Skeletal muscle tissue (tissue), 4 donors: ENCODE data around the gene INTS7. TPM values are rescaled to one million over a fixed set of nuclear protein-coding genes. Genes with fewer than 3 reads are reported as not detected.

Source experiments
- H3K27ac ChIP-seq: one replicate; pipeline ENCODE4 v1.7.0; 2013; ENCODE audit warnings: mild to moderate bottlenecking, low read depth, low read length, inconsistent platforms
- H3K27me3 ChIP-seq, 3 donors: one replicate each; pipeline ENCODE4 v1.7.0; 2013; ENCODE audit warnings: low read length in 3 of 3; ENCODE audit not compliant: control insufficient read depth in 3 of 3, insufficient read depth in 3 of 3
- H3K36me3 ChIP-seq, 3 donors: one replicate each; pipeline ENCODE4 v1.7.0; 2013; ENCODE audit warnings: low read length in 3 of 3; ENCODE audit not compliant: control insufficient read depth in 3 of 3, insufficient read depth in 3 of 3
- H3K4me1 ChIP-seq, 3 donors: one replicate each; pipeline ENCODE4 v1.7.0; 2013; ENCODE audit warnings: low read length in 3 of 3, mild to moderate bottlenecking in 3 of 3; ENCODE audit not compliant: control insufficient read depth in 3 of 3, insufficient read depth in 3 of 3
- H3K4me3 ChIP-seq, 3 donors: one replicate each; pipeline ENCODE4 v1.7.0; 2013; ENCODE audit warnings: low read length in 3 of 3
- H3K9ac ChIP-seq, 3 donors: one replicate each; pipeline ENCODE4 v1.7.0; 2013; ENCODE audit warnings: low read length in 3 of 3, mild to moderate bottlenecking in 3 of 3, moderate library complexity in 2 of 3, low read depth in 1 of 3
- H3K9me3 ChIP-seq, 3 donors: one replicate each; pipeline ENCODE4 v1.7.0; 2013; ENCODE audit warnings: low read length in 3 of 3; ENCODE audit not compliant: control insufficient read depth in 3 of 3
- total RNA-seq: library from RNA; depleted of rRNA; stranded (reverse); fragments of >200 nt; gene quantifications from one replicate; pipeline ENCODE4 v1.2.3, GENCODE V29; 2014
- donor health status: Osteomylitis.

Gene INTS7
- total RNA-seq, 1 donor from 2014 or later, result 23.0 TPM

- Histone ChIP-seq H3K4me3 (no peak overlapping the region), H3K27ac (no peak overlapping the region), H3K4me1 (no peaks in the 10 kb centered on the region), H3K9ac (no peak overlapping the region), H3K36me3 (no peaks in the 10 kb centered on the region), H3K27me3 (no peaks in the 10 kb centered on the region), H3K9me3 (no peaks in the 10 kb centered on the region)
These were observed 27.6 kb upstream of the INTS7 start for GRCh38 chr1:212062832-212063438.

- Histone ChIP-seq H3K4me3 (no peak overlapping the region), H3K9ac (no peak overlapping the region), H3K36me3 (no peaks in the 10 kb centered on the region), H3K27ac (no peak overlapping the region), H3K4me1 (no peaks in the 10 kb centered on the region), H3K9me3 (no peaks in the 10 kb centered on the region), H3K27me3 (no peaks in the 10 kb centered on the region)
These were observed 25.5 kb upstream of the INTS7 start for GRCh38 chr1:212060632-212061472.

GRCh38 chr1:212055333-212055732 is 20.0 kb upstream of the INTS7 start:
- Histone ChIP-seq H3K36me3 (no peaks in the 10 kb centered on the region), H3K27me3 (no peaks in the 10 kb centered on the region), H3K9ac (no peak overlapping the region), H3K4me3 (no peak overlapping the region), H3K4me1 (no peaks in the 10 kb centered on the region), H3K9me3 (no peaks in the 10 kb centered on the region), H3K27ac (no peak overlapping the region)

DNA sequence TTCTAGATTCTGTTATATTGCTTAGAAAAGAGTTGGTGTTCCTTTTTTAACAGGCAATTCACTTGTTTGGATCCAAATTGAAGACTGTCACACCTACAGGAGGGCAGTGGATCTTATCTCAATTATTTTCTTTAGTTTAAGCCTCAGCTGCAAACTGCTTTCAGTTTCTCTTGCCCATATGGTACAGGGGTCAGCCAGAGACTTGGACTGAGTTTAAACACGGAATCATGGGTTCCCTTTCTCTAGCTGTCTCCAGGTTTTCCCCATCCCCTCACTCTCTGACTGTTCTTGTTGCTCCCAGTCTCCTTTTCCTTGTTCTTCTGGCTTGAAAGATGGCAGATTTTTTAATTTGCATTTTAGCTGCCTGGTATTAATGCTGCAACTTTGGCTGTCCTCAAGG is 18.6 kb upstream of the INTS7 start:
- H3K4me1 ChIP-seq, result no peaks in the 10 kb centered on the region
- H3K27me3 ChIP-seq, result no peaks in the 10 kb centered on the region
- H3K9me3 ChIP-seq, result no peaks in the 10 kb centered on the region
- no peak overlapping the region for H3K27ac ChIP-seq
- H3K9ac ChIP-seq, result no peak overlapping the region
- H3K36me3 ChIP-seq, result no peaks in the 10 kb centered on the region
- H3K4me3 ChIP-seq, result no peak overlapping the region

DNA sequence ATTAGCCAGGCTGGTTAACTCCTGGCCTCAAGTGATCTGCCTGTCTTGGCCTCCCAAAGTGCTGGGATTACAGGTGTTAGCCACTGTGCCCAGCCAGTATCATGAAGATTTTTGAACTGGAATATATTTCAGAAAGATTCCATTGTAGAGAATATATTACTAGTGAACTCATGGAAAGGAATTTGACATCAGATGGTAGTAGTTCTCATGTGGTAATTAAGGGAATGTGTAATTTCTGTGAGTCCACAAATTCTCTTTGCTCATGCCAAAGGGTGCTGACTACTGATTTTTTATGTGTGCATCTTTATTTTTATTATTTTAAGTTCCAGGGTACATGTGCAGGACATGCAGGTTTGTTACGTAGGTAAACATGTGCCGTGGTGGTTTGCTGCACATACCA is 10.6 kb upstream of the INTS7 start:
- Histone ChIP-seq H3K9ac (no peak overlapping the region), H3K27ac (no peak overlapping the region), H3K4me1 (no peaks in the 10 kb centered on the region), H3K36me3 (no peaks in the 10 kb centered on the region), H3K4me3 (no peak overlapping the region), H3K27me3 (no peaks in the 10 kb centered on the region), H3K9me3 (no peaks in the 10 kb centered on the region)

GRCh38 chr1:212044851-212045250 is 9.5 kb upstream of the INTS7 start:
- H3K27ac ChIP-seq, result no peak overlapping the region
- H3K4me1 ChIP-seq, result no peaks in the 10 kb centered on the region
- H3K9me3 ChIP-seq, result no peaks in the 10 kb centered on the region
- H3K36me3 ChIP-seq, result no peaks in the 10 kb centered on the region
- no peak overlapping the region for H3K9ac ChIP-seq
- H3K4me3 ChIP-seq, result no peak overlapping the region
- H3K27me3 ChIP-seq, result no peaks in the 10 kb centered on the region

GRCh38 chr1:212042436-212042835 is 7.1 kb upstream of the INTS7 start:
- Histone ChIP-seq H3K27ac (no peak overlapping the region), H3K4me1 (no peaks in the 10 kb centered on the region)

GRCh38 chr1:212040629-212041412 is 5.5 kb upstream of the INTS7 start:
- Histone ChIP-seq H3K4me1 (peaks cover 7 to 8% (median 7%) of the 10 kb centered on the region in 3 donors), H3K9me3 (no peaks in the 10 kb centered on the region), H3K36me3 (no peaks in the 10 kb centered on the region), H3K27ac (no peak overlapping the region), H3K27me3 (no peaks in the 10 kb centered on the region), H3K4me3 (no peak overlapping the region), H3K9ac (no peak overlapping the region)

More at GRCh38 chr1:212042436-212042835, 7.1 kb upstream of the INTS7 start:
- Histone ChIP-seq H3K9me3 (no peaks in the 10 kb centered on the region), H3K4me3 (no peak overlapping the region), H3K36me3 (no peaks in the 10 kb centered on the region), H3K27me3 (no peaks in the 10 kb centered on the region), H3K9ac (no peak overlapping the region)

DNA sequence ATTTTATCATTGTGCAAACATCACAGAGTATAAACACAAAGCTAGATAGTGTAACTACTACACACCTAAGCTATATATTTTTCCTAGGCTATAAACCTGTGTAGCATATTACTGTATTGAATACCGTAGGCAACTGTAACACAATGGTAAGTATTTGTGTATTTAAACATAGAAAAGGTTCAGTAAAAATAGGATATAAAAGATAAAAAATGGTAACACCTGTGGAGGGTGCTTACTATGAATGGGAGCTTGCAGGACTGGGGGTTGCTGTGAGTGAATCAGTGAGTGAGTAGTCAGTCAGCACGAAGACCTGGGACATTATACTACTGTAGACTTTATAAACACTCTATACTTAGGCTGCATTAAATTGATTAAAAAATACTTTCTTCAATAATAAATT is 4.3 kb upstream of the INTS7 start:
- no peak overlapping the region for H3K9ac ChIP-seq
- H3K4me1 ChIP-seq, result peaks cover 10 to 11% (median 10%) of the 10 kb centered on the region in 3 donors
- H3K4me3 ChIP-seq, result no peak overlapping the region
- no peaks in the 10 kb centered on the region for H3K27me3 ChIP-seq
- H3K27ac ChIP-seq, result no peak overlapping the region
- no peaks in the 10 kb centered on the region for H3K9me3 ChIP-seq
- no peaks in the 10 kb centered on the region for H3K36me3 ChIP-seq

DNA sequence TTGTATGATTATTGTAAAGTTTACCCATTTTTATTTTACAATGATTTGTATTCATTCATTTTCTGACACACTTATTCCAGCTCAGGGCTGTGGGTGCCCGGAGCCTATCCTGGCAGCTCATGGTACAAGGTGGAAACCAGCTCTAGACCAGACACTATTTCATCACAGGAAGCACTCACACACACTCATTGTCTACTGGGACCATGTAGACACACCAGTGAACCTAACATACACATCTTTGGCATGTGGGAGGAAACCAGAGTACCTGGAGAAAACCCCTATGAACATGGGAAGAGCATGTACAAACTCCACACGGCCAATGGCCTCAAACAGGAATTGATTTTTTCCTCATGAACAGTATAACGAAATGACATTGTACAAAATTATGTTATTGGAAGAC is 2.5 kb upstream of the INTS7 start:
- H3K9ac ChIP-seq, result no peak overlapping the region
- H3K27me3 ChIP-seq, result no peaks in the 10 kb centered on the region
- H3K4me1 ChIP-seq, result peaks cover 13 to 14% (median 13%) of the 10 kb centered on the region in 3 donors
- H3K36me3 ChIP-seq, result no peaks in the 10 kb centered on the region
- no peak overlapping the region for H3K27ac ChIP-seq
- H3K9me3 ChIP-seq, result no peaks in the 10 kb centered on the region
- no peak overlapping the region for H3K4me3 ChIP-seq
